Activated effector memory CD4-positive, alpha-beta T cell treated with anti-CD3 and anti-CD28 coated beads, Interleukin-2, amount 50 U/mL, for 16 hours (primary cell): ENCODE results near the gene EFNB2.

ENCODE experiments used
- DNase-seq: peaks from one replicate; pipeline ENCODE4 v3.0.0-alpha.2; 2020

EFNB2 gene

GRCh38 chr13:106480351-106480910 is 55.0 kb downstream of the EFNB2 start:
- DNase-seq: no peak

- DNase-seq: no peak
Measured at GRCh38 chr13:106479929-106480328, 55.5 kb downstream of the EFNB2 start.

- no peak for DNase-seq
Measured at GRCh38 chr13:106478116-106478515, 57.3 kb downstream of the EFNB2 start.

- DNase-seq: no peak
Measured at GRCh38 chr13:106477303-106477702, 58.2 kb downstream of the EFNB2 start.

GRCh38 chr13:106475852-106476251 is 59.6 kb downstream of the EFNB2 start:
- no peak for DNase-seq

DNA sequence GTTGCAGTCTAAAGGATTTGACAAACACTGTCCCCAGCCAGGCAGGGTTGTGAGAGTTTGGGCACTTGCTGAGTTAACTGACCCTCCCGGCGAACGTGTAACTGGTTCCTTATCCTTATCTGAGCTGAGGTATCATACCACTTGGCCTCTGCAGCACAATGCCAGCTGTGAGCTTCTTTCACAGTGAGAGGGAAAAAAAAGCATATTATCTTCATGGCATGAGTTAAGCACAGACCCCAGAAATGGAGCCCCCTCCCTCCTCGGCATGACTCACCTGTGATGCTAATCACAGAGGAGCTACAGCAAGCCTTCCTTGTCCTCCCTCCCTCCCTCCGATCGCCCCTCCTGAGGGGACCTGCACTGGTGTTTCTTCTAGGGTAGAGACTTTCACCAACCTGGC is 60.5 kb downstream of the EFNB2 start:
- DNase-seq: no peak

GRCh38 chr13:106473154-106473553 is 62.3 kb downstream of the EFNB2 start:
- DNase-seq: no peak

DNA sequence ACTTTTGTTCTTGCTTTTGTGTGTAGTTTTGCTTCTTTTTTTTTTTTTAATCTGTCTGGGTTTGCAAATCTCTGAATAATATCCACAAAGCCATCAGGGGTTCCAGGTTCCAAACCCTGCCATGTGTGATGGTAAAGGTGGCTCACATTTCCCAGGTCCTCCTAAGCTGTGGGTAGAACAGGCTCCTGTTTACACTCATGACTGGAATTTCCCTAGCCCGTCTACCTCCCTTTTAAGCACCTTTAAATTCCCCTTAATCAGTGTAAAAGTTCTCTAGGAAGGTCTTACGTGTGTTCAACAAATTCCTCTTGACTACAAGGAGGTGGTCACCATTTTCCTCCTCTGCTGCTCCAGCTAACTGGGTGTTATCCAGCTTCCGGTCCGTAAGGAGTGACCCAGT is 62.8 kb downstream of the EFNB2 start:
- DNase-seq: no peak

DNA sequence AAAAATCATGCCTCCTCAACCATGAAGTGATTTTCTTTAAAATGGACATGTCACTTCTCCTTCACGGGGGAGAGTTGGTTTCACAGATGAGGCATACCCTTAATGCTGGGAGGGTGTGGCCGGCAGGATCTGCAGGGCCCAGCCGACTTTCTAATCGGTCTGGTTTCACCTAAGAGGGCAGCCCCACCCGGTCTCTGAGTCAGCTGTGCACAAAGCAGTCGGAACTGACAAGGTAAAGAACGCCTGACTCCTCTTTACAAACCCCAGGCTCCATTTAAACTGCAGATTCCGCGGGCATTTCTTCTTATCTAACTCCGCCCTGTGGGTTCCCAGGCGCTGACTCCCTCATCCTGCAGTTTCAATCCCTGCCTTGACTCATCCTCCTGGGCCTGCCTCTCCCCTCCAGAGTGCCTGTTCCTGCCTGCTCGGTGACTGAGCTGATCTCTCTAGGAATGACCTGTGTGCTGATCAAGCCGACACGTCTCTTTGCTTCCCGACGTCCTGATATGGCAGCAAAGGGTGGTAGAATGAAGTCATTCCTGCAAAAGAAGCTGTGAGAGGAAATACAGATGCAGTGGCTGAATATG is 63.4 kb downstream of the EFNB2 start:
- DNase-seq: no peak

DNA sequence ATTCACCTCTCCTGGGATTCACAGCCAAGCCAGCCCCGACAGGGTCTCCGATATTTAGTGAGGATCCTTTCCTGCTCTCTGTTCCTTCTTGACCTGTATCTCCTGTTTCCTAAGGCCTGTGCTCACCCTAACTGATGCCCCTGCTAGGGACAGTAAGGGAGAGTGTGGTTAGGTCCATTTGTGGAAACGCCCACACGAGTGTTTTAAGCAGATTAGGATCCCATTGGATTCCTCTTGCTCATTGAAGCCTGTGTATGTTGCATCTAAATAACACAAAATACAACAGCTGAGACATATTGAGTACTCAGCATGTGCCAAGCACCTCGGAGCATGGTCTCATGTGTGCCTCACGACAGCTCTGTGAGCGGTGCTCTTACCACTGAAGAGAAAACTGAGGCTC is 64.9 kb downstream of the EFNB2 start:
- no peak for DNase-seq

DNA sequence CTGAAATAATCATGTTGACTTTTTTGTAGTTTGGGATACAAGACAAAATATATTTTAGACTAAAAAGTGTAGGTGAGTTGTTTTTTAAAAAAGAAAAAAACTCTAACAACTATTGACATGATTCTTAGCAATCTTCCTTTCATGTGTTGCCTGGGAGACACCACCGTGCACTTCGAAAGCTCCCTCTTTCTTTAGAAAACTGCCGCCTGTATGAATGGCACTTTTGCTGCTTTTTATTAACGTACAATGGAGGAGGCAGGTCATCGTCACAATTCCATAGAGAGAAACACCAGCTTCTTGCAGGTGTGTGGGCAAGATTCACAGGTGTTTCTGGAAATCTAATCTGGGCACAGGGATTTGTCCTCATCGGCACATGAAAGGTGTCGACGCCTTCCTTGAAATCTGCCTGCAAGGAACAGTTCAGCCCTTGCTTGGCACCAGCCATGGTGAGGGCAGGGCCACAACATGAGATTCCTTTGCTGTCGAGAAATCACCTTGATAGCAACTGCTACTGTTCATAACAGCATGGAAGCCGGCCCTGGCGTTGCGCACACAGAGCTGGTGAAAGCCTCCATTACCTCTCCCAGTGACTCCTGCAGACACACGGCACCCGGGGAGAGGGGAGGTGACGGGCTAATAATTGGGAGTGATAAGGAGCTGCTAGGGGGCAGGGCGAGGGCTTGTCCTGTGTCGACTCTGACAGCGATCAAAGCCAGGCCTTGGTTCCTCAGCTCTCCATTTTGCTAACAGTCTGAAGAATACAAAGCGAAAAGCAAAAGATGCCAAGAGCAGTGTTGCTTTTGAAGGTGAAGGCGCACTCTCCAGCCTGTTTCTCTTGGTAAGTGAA is 66.5 kb downstream of the EFNB2 start:
- DNase-seq: no peak

DNA sequence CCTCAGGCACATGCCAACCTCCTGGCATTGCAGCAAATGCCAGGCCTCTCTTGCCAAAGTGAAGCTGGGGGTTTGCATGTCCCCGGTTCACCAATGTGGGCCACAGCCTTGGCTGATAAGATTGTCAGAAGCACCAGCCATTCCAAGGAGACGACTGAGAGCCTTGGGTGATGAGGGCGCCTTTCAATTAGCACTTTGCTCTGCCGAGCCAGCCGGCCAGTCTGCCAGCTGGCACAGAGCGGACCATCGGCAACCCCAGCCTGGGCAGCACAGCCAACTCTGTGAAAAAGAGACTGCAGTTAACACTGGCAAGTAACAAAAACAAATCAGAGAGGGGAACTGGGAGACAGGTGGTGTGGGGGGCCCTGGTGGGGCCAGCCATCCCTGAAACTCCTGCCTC is 67.3 kb downstream of the EFNB2 start:
- no peak for DNase-seq

- DNase-seq: no peak
Measured at GRCh38 chr13:106467427-106468122, 67.9 kb downstream of the EFNB2 start.

DNA sequence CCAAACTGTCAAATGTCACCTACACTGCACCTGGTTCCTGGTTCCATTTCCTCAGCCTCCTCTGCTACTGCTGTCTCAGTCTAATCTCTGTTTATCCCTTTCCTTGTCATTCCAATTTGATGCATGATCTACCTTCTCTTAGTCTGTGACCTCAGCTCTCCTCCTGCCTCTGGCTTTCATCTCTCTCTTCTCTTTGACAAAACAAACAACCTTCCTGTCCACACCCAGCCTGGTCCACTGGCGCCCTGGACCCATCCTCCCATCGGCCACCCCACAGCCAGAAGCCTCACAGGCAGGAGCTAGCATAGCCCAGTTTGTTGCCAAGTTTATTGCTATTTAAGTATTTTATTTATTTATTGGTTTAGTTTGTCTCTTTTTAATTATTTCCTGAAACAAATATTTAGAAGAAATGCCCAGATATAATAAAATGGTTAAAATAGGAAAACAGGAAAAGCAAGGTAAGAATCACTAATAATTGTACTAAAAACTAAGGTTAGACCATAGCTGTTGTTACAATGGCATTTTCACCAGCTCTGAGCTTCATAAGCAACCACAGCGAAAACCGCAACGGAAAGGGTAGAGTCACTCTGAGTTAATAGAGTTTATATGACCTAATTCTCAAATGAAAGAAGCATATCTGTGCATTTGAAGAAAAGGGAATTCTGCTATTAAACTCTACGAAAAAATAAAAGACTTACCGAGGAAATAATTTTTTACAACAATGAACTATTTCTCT is 68.6 kb downstream of the EFNB2 start:
- DNase-seq: no peak

- no peak for DNase-seq
Measured at GRCh38 chr13:106464076-106464475, 71.4 kb downstream of the EFNB2 start.

GRCh38 chr13:106462710-106463109 is 72.8 kb downstream of the EFNB2 start:
- DNase-seq: no peak

DNA sequence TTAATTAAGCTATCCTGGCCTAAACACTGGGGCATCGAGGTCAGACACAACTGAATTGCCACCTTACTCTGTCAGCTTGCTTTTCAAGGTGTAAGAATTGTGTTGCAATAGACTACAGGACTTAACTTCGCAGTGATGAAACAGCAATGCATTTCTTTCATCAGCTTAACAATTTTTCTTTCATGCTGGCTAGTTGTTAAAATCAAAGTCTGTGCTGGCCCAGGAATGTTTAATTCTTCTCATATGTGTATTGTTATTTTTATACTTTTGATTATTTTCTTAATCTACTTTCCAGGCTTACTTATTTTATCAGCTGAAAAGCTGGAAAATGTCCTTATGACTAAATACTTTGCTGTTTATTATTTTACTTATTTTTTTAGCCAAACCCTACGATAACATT is 79.7 kb downstream of the EFNB2 start:
- DNase-seq: no peak

DNA sequence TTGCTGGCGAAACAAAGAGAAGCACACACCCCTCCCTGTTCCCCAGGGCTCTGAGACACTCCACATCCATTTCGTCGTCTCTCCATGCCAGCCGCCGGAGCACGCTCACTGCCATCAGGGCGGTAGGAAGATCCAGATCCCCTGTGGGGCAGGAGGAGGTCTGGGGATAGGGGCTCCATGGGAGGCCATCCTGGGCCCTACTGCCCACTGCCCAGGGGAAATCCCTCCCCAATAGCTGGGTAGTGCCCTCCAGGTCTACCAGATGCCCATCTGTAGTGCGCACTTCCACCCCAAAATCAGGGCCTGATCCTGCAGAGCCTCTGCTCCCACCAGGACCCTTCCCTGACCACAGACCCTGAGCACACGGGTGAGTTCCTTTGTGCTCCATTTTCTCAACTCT is 80.3 kb downstream of the EFNB2 start:
- DNase-seq: no peak

GRCh38 chr13:106453101-106453500 is 82.4 kb downstream of the EFNB2 start:
- no peak for DNase-seq

DNA sequence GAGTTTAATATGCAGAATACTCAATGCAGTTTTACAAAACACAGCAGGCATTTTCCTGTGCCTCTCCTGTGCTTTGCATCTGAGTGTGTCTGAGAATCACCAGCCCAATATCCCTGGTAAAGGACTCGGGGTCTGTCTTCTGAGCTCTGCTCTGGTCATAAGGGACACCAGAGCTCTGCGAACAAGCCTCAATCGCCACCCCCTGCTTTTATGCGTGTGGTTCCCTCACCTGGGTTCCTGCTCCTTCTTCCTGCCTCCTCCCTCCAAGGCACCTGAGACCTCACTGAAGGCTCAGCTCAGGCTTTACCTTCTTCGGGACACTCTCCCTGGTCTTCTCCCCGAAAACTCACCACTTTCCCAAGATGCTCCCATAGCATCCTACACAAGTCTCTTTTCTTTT is 84.5 kb downstream of the EFNB2 start:
- DNase-seq: no peak

GRCh38 chr13:106449096-106449495 is 86.4 kb downstream of the EFNB2 start:
- no peak for DNase-seq

GRCh38 chr13:106445996-106446395 is 89.5 kb downstream of the EFNB2 start:
- no peak for DNase-seq
